NCI-H1694 (cell line): ENCODE measurements around the gene LSP1.
"Not testable (repeated sequence)": the region's sequence is repeated elsewhere in the genome, so short reads cannot be mapped to it uniquely, and the experiment has no call there.

Source experiments
- DNase-seq: peaks from one replicate; lab custom pipeline; 2025; lab: John Stamatoyannopoulos, UW

The LSP1 gene

DNA sequence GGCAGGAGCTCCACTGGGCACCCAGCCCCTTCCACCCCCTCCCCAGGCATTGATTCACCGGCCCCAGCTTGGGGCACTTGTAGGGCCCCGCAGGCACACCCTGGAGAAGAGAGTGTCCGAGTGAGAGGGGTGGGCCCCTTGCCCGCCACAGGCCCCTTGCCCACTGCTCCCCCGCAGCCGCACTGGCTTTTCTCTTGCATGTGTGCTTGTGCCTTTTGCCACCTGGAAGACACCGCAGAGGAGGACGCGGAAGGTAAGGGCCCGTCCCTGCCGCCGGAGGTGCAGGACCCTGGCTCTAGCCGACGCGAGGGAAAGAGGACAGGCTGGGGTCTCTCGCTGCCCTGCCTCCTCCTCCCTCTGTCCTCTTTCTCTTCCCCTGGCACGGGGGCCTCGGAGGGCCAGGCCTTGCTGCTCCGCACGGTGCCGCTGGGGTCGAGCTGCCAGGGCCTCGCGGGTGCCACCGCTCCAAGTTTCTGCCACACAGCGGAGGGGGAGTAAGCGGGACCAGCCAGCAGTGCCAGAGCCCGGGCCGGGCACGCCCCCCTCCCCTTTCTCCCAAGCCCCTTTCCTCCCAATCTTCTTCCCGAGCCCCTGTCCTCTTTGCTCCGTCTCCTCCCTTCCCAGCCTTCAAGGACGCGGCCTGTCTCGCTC lies 76.1 kb downstream of the LSP1 start:
- DNase-seq: no peak

DNA sequence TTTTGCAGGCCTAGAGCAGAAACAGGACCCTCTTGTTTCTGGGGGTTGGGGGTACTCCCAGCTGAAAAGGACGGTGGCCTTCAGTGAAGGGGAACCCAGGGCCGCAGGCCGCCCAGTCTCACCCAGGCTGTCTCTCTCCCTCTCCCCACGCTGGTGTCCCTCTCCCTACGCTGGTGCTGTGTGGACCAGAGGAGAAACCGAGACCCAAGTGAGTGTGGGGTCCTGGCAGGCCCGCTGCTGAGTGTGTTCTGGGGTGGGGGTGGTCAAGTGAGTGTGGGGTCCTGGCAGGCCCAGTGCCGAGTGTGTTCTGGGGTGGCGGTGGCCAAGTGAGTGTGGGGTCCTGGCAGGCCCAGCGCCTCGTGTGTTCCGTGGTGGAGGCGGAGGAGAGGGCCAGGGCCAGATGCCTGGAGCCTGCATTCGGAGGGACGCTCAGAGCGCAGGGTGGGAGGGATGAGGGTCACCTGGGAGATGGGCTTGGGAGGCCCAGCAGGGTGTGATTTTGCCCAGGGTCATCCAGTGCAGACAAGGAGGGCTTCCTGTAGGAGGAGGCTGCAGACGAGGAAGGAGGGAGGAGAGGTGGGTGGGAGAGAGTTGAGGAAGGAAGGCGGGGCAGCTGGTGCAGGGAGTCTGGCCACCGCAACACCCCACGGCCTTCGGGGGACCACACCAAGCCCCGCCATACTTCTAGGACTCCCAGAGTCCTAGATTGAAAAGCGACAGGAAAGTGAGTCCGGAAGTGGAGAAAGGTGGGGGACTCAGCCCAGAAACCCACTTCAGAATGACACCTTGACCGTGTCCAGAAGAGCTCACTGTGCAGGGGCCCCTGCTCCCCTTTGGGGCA lies 77.0 kb downstream of the LSP1 start:
- DNase-seq: no peak

- no peak for DNase-seq
Measured at GRCh38 chr11:1930462-1930830, 77.6 kb downstream of the LSP1 start.

DNA sequence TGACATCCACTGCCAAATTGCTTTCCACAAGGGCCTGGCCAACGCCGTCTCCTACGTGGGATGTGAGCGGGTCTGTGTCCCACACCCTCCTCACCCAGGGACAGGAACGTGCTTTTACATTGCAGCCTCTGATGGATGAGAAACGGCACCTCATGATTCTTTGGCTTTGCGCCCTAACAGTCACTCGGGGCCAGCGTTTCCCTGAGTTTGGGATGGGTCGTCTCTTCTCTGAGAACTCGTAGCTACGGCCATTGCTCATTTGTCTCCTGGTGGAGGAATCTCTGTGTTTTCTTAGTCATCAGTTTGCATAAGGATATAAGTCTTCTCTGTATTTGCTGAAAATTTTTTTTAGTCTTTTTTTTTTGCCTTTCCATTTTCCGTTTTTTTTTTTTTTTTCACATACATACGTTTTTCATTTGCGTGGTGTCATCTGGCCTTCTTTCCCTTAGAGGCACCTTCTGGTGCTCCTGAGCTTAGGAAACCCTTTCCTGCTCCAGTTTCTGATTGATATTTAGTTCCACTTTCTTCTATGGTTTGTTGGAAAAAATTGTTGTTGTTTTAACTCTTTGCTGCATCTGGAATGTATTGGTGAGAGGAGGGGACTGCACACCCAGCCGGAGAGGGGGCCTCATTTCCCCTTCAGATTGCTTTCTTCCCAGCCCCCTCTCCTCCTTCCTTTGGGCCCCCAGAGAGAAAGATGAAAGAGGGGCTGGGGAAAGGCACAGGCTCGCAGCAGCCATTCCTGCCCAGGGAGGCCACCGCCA lies 78.6 kb downstream of the LSP1 start:
- DNase-seq: no peak

- no peak for DNase-seq
Measured at GRCh38 chr11:1932105-1932480, 79.2 kb downstream of the LSP1 start.

DNA sequence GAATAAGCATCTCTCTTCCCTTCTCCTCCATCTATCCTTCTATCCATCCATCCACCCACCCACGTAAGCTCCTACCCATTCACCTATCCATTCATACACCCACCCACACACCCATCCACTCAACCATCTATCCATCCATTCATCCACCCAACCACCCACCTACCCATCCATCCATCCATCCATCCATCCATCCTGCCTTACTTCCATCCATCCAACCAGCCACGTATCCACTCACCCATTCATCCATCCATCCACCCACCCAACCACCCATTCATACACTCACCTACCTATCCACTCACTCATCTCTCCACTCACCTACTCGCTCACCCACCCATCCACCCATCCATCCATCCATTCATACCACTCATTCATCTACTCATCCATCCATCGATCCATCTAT lies 79.8 kb downstream of the LSP1 start:
- no peak for DNase-seq

DNA sequence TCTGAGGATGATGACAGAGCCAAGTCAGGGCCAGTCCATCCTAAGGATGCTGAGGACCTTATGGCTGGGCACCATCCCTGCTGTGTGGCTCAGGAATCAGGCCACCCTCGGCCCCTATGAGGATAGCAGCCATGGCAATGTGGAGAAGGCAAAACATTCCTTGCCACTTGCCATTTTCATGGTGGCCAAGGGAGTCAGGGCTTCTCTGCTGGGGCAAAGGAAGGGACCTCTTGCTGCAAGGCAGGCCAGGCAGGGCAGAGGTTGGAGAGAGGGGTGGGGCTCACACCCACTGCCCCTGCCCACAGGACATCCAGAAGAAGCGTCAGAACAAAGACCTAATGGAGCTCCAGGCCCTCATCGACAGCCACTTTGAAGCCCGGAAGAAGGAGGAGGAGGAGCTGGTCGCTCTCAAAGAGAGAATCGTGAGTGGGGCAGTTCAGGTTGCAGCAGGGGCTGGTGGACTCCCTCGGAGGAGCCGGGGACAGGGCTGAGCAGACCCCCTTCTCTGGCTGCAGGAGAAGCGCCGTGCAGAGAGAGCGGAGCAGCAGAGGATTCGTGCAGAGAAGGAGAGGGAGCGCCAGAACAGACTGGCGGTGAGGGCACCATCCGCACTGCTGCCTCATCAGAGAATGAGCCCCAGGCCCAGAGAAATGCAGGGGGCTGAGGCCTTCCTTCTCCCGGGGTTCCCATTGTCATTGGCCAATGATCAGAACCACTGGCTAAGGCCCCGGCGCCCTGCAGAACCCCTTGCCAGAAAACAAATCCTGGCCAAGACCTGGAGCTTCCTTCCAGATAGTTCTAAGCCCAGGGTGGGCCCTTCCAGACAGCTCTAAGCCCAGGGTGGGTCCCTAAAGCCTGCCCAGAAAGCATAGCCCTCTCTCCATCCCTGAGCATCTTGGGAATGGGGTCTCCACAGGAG lies 80.8 kb downstream of the LSP1 start:
- no peak for DNase-seq

GRCh38 chr11:1934335-1935155 lies 81.7 kb downstream of the LSP1 start:
- no peak for DNase-seq

DNA sequence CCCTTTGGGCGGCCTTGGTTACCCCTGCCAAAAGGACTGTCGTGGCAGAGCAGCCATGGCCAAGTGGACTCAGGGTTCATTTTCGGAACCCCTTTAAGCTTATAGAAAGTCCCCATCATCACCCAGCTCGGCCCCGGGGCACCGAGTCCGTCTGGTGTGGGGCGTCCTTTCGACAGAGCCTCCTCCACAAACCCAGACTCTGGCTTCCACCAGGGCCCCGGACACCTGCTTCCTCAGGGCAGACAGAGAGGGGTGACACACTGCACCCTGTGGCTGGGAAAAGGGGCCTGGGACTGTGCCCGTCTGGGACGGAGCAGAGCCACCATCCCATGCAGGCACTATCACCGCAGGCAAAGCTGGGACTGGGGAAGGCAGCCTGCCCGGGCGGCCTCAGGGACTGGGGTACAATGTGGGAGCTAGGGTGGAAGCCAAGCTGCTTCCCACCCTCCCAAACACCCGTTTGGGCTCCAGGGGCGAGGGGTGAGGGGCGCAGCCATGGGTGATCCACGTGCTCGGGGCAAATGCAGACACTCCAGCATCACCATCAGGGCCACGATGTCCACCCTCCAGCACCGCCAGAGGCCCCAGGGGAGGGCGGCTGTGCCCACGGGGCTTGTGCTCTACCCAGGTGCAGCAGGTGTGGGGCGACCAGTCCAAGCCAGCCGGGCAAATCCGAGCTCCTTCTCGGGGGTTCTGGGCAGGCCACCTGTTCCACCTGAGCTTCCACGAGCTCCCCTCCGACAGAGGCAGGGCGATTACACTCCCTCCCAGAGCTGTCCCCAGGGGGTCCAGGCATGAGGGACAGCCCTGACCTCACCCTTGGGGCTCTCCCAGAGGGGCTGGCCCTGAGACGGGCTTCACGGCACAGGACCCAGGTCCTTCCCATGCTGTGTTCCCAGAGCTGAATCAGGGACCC lies 82.5 kb downstream of the LSP1 start:
- DNase-seq: no peak

- no peak for DNase-seq
Measured at GRCh38 chr11:1936072-1936780, 83.3 kb downstream of the LSP1 start.

- no peak for DNase-seq
Measured at GRCh38 chr11:1936781-1937615, 84.1 kb downstream of the LSP1 start.

DNA sequence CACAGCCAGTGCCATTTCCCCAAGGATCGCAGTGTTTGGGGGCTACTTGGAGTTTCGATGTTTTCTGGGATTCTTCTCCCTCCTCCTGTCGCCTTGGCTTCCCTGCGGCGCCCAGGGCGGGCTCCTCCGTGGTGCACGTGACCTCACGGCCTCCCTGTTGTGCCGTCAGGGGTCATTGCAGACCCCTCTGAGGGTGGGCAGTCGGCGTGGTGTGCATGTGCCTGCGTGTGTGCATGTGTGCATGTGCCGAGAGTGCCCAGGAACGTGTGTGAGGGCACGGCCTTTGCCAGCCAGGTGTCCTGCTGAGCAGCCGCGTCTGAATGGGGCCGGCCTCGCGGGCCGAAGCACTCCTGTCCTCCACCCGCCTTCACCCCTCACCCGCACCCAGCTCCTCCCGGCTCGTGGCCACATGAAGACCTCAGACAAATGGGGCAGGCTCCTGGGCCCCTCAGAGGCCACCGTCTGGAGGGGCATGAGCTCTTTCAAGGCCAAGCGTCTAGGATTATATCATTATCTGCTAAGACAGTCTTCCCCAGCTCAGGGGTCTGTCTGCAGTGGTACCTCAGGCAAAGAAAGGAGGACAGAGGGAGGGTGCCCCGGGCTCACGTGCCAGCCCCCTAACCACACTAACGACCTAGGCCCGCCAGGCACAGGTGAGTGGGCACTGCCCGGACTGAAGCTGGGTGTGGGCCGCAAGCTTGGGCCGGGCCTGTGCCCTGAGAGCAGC lies 84.9 kb downstream of the LSP1 start:
- no peak for DNase-seq

GRCh38 chr11:1938343-1939005 lies 85.6 kb downstream of the LSP1 start:
- no peak for DNase-seq

GRCh38 chr11:1939006-1939625 lies 86.2 kb downstream of the LSP1 start:
- DNase-seq: no peak

- DNase-seq: not testable (repeated sequence)
Measured at GRCh38 chr11:1939788-1940187, 86.9 kb downstream of the LSP1 start.
